CD4-positive, alpha-beta T cell (primary cell): ENCODE results near the gene ANKRD13D. TPM values are rescaled to one million over a fixed set of nuclear protein-coding genes. Genes with fewer than 3 reads are reported as not detected.

Experiments used
- ATAC-seq: fragments of 200-7000 bp; cut with Tn5 transposase; one replicate; pipeline ENCODE4 v1.10.0; 2022; ENCODE audit warnings: mild to moderate bottlenecking; ENCODE audit not compliant: poor library complexity
- CTCF ChIA-PET: fragments of 350-600 bp; sonication (Branson Sonifier 250); formaldehyde crosslinking; loops from one replicate; lab custom pipeline; 2021; ENCODE audit warnings: antibody characterized with exemption, inconsistent platforms; lab: Charles Lee
- POLR2A ChIA-PET: fragments of 350-600 bp; sonication (Branson Sonifier 250); formaldehyde crosslinking; loops from one replicate; lab custom pipeline; 2021; ENCODE audit warnings: antibody characterized with exemption, inconsistent platforms; lab: Charles Lee
- DNase-seq, 14 experiments: peaks; one replicate each; pipeline ENCODE4 v3.0.0-alpha.2; 2013 to 2020; ENCODE audit warnings: mixed read lengths in 2 of 14
- H3K27ac ChIP-seq, 2 donors: one replicate each; pipeline versions ENCODE4 v1.5.1 to v1.7.0; 2013; ENCODE audit warnings: low read length in 2 of 2, low read depth in 1 of 2, mild to moderate bottlenecking in 1 of 2
- H3K27me3 ChIP-seq, 2 experiments: 1 replicate in 1 of 2; 2 replicates in 1 of 2; pipeline versions ENCODE4 v1.6.1 to v1.7.0; 2013; ENCODE audit warnings: low read length in 2 of 2, control low read depth in 1 of 2, mild to moderate bottlenecking in 1 of 2, moderate library complexity in 1 of 2; ENCODE audit not compliant: insufficient read depth in 2 of 2, control insufficient read depth in 1 of 2
- H3K36me3 ChIP-seq: one replicate; pipeline ENCODE4 v1.6.1; 2013; ENCODE audit warnings: low read length, control low read depth; ENCODE audit not compliant: insufficient read depth
- H3K4me1 ChIP-seq: one replicate; pipeline ENCODE4 v1.6.1; 2013; ENCODE audit warnings: low read length, control low read depth; ENCODE audit not compliant: insufficient read depth
- H3K4me3 ChIP-seq: one replicate; pipeline ENCODE4 v1.5.1; 2013; ENCODE audit warnings: mild to moderate bottlenecking, low read length, moderate library complexity
- H3K9me3 ChIP-seq, 2 experiments: 1 replicate in 1 of 2; 2 replicates in 1 of 2; pipeline versions ENCODE4 v1.6.1 to v1.7.0; 2013; ENCODE audit warnings: low read length in 2 of 2, mild to moderate bottlenecking in 2 of 2, control low read depth in 1 of 2, moderate library complexity in 1 of 2; ENCODE audit not compliant: control insufficient read depth in 1 of 2, insufficient read depth in 1 of 2
- H3K27ac Mint-ChIP-seq: one replicate; pipeline ENCODE4 v1.8.0; 2020; ENCODE audit warnings: mixed read lengths
- H3K27me3 Mint-ChIP-seq: one replicate; pipeline ENCODE4 v1.8.0; 2021; ENCODE audit warnings: mixed read lengths
- H3K36me3 Mint-ChIP-seq: one replicate; pipeline ENCODE4 v1.8.0; 2021; ENCODE audit warnings: low read depth, mixed read lengths
- H3K4me1 Mint-ChIP-seq: one replicate; pipeline ENCODE4 v1.8.0; 2021; ENCODE audit warnings: low read depth, mixed read lengths
- H3K4me3 Mint-ChIP-seq: one replicate; pipeline ENCODE4 v1.8.0; 2020; ENCODE audit warnings: mild to moderate bottlenecking, mixed read lengths
- H3K9me3 Mint-ChIP-seq: one replicate; pipeline ENCODE4 v1.8.0; 2020; ENCODE audit warnings: mixed read lengths
- CTCF ChIP-seq: fragments of 200-600 bp; IDR thresholded peaks from one replicate; pipeline ENCODE4 v1.8.0; 2022; ENCODE audit warnings: antibody characterized with exemption, mild to moderate bottlenecking
- intact Hi-C, 2 experiments: fragments of 100-400 bp; cut with DNase I in 1 of 2; cut with micrococcal nuclease in 1 of 2; formaldehyde crosslinking; loops; one replicate each; pipeline versions ENCODE4 v1.15.1 to v1.9.0; 2023 to 2025; cut with DNase I, micrococcal nuclease
- total RNA-seq, 174 experiments: library from RNA in 2 of 174; stranded (reverse) in 2 of 174; gene quantifications; one replicate each; pipeline ENCODE4 v1.2.3 and lab custom pipeline; 2021 to 2026

ANKRD13D gene
- total RNA-seq, 2 experiments from 2014 or later: 160 to 161 TPM

DNA sequence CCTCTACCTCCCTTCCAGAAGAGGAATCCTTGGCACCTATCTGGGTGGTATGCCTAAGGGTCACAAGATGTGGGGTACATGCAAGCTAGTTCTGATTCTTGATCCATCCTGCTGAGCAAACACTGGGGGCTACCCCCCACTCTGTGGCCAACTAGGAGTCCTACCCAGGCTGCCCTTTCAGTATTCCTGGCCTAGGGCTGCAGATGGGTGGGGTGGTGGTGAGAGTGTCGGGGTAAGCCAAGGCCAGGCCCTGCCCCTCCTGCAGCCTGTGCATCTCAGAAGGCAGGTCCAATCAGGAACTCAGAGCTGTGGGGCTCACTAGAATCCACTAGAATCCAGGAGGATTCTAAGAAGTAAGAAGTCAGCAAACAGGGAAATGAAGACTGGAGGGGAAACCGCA, 25.1 kb downstream of the ANKRD13D start:
- H3K27me3 ChIP-seq: no peaks in the 10 kb centered on the region
- H3K4me3 ChIP-seq: no peak overlapping the region
- CTCF ChIA-PET: interaction anchor here (0.7 to 2.1 kb wide), 3 partner anchors 47 to 52 kb away, joined by 3 to 5 read pairs (median 4); partner anchors contain the start of gene GRK2
- peaks cover 61% of the 10 kb centered on the region for H3K4me1 ChIP-seq
- no peaks in the 10 kb centered on the region for H3K9me3 Mint-ChIP-seq
- no peaks in the 10 kb centered on the region for H3K9me3 ChIP-seq
- H3K4me1 Mint-ChIP-seq: peaks cover 57% of the 10 kb centered on the region
- ATAC-seq (no peak), DNase-seq (no peak)
- intact Hi-C loops: no loop called here
- H3K36me3 ChIP-seq: peaks cover 5% of the 10 kb centered on the region
- peak overlapping the region; percentile 60 for H3K4me3 Mint-ChIP-seq
- peaks cover 6% of the 10 kb centered on the region for H3K36me3 Mint-ChIP-seq
- H3K27ac ChIP-seq: no peak overlapping the region
- no peaks in the 10 kb centered on the region for H3K27me3 Mint-ChIP-seq
- POLR2A ChIA-PET: interaction anchor here (1.8 to 5.9 kb wide), 5 partner anchors 11 to 52 kb away, joined by 6 to 61 read pairs (median 10); partner anchors contain the start of genes ANKRD13D, GRK2 and SSH3
- no peak for TF ChIP-seq CTCF
- H3K27ac Mint-ChIP-seq: peak overlapping the region; percentile 38

- Histone ChIP-seq H3K9me3 (no peaks in the 10 kb centered on the region), H3K4me1 (peaks cover 61% of the 10 kb centered on the region), H3K36me3 (no peaks in the 10 kb centered on the region), H3K27ac (no peak overlapping the region), H3K27me3 (no peaks in the 10 kb centered on the region), H3K4me3 (no peak overlapping the region)
- Mint-ChIP-seq H3K27me3 (no peaks in the 10 kb centered on the region), H3K4me1 (peaks cover 62% of the 10 kb centered on the region), H3K9me3 (no peaks in the 10 kb centered on the region), H3K27ac (peak overlapping the region; percentile 38), H3K36me3 (peaks cover 6% of the 10 kb centered on the region), H3K4me3 (peak overlapping the region; percentile 76)
- CTCF ChIA-PET: interaction anchor here (1.5 to 3.0 kb wide), 3 partner anchors 49 to 67 kb away, joined by 4 to 57 read pairs (median 4); partner anchors contain the start of gene GRK2
- ATAC-seq (no peak), DNase-seq (no peak)
- no peak for TF ChIP-seq CTCF
- intact Hi-C loops: loop anchor here in 1 of 2 experiments (5.0 kb wide), 1 partner anchor 233 kb away; no protein-coding TSS in a partner anchor
- POLR2A ChIA-PET: interaction anchor here (1.3 to 5.9 kb wide), 7 partner anchors 12 to 75 kb away, joined by 6 to 61 read pairs (median 10); partner anchors contain the start of genes ANKRD13D, GRK2 and SSH3
Measured at GRCh38 chr11:67315325-67315909, 26.3 kb downstream of the ANKRD13D start.

DNA sequence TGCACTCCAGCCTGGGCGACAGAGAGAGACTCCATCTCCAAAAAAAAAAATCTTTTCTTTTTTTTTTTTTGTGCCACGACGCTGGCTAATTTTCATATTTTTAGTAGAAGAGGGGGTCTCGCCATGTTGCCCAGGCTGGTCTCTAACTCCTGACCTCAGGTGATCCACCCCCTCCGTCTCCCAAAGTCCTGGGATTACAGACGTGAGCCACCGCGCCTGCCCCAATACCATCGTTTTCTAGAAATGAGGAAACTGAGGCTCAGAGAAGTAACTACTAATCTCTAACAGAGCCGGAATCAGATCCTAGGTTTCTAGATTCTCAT, 27.7 kb downstream of the ANKRD13D start:
- Histone ChIP-seq H3K27me3 (no peaks in the 10 kb centered on the region), H3K36me3 (no peaks in the 10 kb centered on the region), H3K4me1 (peaks cover 47% of the 10 kb centered on the region), H3K27ac (peak overlapping the region; percentile 45 to 70), H3K4me3 (peak overlapping the region; percentile 82), H3K9me3 (no peaks in the 10 kb centered on the region)
- ATAC-seq: no peak
- ChIA-PET CTCF (interaction anchor here (0.6 to 3.0 kb wide), 32 partner anchors 9 to 189 kb away, joined by 3 to 64 read pairs (median 7); partner anchors contain the start of genes ANKRD13D, GRK2, PITPNM1 and POLD4), POLR2A (interaction anchor here (1.0 to 5.9 kb wide), 15 partner anchors 12 to 176 kb away, joined by 3 to 61 read pairs (median 17); partner anchors contain the start of genes ANKRD13D, GRK2, POLD4 and SSH3)
- no peak for DNase-seq
- peaks cover 59% of the 10 kb centered on the region for H3K4me1 Mint-ChIP-seq
- H3K4me3 Mint-ChIP-seq: peak overlapping the region; percentile 99
- intact Hi-C loops: loop anchor here (1.0 to 5.0 kb wide), 7 partner anchors 28 to 235 kb away; partner anchors contain the start of genes GRK2 (in 2 of the 2) and ANKRD13D (in 1 of the 2)
- TF ChIP-seq CTCF: no peak
- H3K36me3 Mint-ChIP-seq: peaks cover 6% of the 10 kb centered on the region
- no peaks in the 10 kb centered on the region for H3K27me3 Mint-ChIP-seq
- H3K27ac Mint-ChIP-seq: peak overlapping the region; percentile 85
- H3K9me3 Mint-ChIP-seq: no peaks in the 10 kb centered on the region
